Measurements from ENCODE around the gene VPS51.
"Not testable (repeated sequence)": the region's sequence is repeated elsewhere in the genome, so short reads cannot be mapped to it uniquely, and the experiment has no call there.

VPS51 gene

DNA sequence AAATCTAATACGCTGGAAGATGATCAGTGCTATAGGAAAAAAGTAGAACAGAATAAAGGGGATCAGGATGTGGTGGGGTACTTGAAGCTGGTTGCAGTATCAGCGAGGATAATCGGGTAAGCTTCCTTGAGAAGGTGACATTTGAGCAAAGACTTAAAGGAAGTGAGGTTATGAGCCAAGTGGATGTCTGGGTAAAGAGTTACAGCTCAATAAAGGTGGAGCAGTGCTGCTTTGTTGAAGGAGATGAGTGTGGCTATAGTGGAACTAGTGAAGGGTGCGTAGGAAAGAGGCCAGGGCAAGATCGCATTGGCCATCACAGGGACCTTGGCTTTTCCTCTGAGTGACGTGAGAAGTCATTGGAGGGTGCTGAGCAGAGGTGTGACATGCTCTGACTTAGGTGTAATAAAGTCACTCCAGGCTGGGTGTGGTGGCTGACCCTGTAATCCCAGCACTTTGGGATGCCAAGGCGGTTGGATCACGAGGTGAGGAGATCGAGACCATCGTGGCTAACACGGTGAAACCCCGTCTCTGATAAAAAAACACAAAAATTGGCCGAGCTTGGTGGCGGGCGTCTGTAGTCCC, 40.6 kb downstream of the VPS51 start:
- no peak for DNase-seq

DNA sequence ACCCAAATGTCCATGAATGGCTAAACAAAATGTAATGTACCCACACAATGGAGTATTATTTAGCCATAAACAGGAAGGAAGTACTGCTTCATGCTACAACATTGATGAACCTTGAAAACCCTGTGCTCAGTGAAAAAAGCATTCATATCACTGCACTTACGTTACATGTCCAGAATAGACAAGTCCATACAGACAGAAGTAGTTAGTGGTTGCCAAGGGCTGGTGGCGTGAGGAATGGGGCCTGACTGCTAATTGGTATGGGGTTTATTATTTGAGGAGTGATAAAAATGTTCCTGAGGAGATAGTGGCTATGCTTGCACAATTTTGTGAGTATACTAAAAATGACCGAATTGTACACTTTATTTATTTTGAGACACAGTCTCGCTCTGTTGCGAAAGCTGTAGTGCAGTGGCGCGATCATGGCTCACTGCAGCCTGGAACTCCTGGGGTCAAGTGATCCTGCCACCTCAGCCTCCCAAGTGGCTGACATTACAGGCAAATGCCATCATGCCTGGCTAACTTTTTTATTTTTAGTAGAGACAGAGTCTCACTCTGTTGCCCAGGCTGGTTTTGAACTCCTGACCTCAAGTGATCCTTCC, 46.0 kb downstream of the VPS51 start:
- DNase-seq, result no peak

DNA sequence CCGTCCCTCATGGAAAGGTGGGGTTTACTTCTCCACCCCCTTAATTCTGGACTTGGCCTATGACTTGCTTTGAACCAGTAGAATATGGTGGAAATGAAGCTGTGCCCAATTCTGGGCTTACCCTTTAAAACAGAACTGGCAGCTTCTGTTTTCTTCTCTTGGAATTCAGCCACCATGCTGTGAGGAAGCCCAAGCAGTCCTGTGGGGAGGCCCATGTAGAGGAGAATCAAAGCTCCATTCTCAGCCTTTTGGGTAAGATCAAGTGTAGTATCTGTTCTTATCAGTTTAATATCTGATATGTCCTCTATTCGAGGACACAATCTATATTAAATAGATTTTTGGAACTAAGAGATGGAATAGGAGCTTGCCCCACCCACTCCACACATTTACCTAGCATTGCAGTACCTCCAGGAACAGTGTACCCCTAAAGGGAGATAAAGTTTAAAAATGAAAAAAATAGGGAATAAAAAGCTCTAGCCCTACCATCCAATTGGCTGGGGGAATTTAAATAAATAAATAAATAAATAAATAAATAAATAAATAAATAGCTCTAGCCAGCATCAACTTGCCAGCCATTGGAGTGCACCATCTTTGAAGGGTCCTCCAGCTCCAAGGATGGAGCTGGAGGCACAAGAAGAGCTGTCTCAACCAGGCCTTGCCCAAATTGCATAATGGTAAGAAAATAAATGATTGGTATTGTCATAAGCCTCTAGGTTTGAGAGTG, 51.5 kb downstream of the VPS51 start:
- no peak for DNase-seq

DNA sequence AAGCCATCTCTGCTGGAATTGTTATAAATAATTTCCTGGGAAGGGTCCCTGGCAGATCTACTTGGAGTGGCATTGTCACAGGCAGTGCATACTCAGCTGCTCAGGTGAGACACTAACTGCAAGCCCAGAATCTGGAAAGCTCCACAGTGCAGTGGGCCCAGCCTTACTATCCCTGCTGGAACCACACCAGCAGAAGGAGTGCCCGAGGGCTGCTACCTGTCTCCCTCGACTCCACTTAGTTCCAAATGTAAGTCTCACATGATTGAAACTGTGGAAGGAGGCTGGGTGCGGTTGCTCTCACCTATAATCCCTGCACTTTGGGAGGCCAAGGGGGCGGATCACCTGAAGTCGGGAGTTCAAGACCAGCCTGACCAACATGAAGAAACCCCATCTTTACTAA, 52.6 kb downstream of the VPS51 start:
- DNase-seq, result no peak

DNA sequence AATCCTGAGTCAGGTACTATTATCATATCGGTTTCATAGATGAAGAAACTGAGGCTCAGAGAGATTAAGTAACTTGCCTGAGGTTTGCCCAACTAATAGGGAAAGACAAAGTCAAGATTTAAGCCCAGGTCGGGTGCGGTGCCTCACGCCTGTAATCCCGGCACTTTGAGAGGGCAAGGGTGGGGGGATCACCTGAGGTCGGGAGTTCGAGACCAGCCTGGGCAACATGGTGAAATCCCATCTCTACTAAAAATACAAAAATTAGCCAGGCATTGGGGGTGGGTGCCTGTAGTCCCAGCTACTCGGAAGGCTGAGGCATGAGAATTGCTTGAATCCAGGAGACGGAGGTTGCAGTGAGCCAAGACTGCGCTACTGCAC, 54.1 kb downstream of the VPS51 start:
- not testable (repeated sequence) for DNase-seq

DNA sequence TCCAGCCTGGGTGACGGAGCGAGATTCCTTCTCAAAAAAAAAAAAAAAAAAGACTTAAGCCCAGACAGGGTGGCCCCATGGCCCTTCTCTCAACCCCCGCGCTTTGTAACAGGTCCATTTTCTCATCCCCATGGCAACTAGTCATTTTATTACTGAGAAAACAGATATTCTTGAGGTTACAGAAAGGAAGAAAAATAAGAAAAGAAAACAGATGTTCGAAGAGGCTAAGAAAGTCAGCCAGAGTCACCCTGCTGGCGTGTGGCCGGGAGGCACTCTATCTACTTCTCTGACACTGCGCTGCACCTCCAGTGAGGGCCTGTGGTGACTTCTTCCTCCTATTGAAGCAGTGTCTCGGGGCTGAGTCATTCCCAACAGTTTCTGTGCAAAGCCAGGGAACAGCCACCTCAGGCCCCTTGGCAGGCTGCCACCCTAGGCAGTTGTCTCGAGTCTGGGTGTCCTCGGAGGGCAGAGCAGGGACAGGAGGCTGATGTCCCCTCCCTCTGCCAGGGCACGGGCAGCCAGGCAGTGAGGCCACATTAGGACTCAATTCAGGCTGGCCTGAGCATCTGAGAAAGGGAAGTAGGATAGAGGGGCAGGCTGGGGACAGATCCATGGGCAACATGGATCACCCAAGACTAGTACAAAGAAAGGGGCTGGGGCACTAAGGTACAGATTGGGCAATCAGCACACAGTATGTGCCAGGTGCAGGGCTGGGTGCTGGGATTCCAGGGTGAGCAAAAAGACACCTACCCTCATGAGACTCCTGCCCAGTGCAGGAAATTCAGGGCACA, 54.7 kb downstream of the VPS51 start:
- DNase-seq, result peak; percentile 76

DNA sequence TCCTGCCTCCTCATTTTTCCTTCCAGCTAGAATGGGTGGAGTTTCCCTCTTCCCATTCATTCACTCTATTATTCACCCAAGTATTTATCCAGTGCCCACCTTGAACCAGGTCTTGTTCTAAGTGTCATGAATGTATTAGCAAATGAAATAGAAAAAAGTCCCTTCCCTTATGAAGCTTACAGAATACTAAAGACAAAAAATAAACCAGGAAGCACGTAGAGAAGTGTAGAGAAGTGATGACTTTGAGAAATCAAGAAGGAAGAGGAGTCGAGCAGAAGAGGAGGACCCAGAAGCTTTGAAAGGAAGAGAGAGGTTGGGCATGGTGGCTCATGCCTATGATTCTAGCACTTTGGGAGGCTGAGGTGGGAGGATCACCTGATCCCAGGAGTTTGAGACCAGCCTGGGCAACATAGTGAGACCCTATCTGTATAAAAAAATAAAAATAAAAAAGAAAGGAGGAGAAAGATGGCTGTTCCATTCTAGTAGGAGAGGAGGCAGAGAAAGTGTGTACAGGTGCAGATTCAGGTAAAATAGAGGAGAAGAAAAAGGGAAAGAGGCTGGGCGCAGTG, 55.4 kb downstream of the VPS51 start:
- no peak for DNase-seq

DNA sequence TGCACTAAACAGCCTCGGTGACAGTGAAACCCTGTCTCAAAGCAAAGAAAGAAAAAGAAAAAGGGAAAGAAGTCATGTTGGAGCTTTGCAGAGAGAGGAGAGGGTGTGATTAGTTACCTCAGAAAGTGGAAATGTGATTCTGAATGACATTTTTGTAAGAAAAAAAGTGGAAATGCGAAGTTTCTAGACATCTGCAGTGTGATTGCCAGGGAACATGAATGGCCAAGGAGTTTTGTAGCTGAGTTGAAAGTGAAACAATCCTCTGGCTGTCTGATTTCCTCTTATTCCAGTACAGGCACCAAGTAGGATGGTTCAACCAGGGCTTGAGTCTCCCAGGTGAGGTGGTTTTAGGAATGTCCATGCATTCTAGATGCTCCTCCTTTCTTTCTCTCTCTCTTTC, 56.1 kb downstream of the VPS51 start:
- no peak for DNase-seq

DNA sequence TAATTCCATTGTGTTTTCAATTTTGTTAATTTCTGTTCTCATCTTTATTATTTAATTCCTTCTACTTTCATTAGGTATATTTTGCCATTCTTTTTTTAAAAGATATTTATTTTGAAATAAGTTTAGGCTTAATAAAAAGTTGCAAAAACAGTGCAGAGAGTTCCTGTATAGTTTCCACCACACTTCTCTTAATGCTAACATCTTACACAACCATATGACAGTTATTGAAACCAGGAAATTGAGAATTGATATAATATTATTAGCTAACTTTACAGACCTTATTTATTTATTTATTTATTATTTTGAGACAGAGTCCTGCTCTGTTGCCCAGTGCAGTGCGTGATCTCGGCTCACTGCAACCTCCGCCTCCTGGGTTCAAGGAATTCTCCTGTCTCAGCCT, 60.2 kb downstream of the VPS51 start:
- DNase-seq, result no peak

DNA sequence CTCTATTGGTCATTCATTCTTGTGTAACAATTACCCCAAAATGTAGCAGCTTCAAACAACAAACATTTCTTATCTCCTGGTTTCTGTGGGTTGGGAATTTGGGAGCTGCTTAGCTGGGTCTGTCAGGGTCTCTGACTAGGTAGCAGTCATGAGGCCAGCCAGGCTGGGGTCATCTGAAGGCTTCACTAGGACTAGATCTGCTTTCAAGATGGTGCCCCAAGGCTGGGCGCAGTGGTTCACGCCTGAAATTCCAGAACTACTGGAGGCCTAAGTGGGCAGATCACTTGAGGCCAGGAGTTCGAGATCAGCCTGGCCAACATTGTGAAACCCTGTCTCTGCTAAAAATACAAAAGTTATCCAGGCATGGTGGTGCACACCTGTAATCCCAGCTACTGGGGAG, 60.9 kb downstream of the VPS51 start:
- DNase-seq, result no peak

DNA sequence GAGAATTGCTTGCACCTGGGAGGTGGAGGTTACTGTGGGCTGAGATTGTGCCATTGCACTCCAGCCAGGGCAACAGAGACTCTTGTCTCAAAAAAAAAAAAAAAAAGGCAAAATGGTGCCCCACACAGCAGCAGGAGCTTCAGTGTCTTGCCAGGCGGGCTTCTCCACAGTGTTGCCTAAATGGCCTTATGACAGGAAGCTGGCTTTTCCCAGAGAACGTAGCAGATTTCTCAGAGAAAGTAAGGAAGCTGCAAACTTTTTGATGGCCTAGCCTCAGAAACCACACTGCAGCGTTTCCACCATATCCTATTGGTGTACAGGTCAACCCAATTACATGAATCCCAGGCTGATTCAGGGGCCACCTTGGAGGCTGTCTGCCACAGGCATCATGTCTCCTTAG, 61.3 kb downstream of the VPS51 start:
- no peak for DNase-seq

DNA sequence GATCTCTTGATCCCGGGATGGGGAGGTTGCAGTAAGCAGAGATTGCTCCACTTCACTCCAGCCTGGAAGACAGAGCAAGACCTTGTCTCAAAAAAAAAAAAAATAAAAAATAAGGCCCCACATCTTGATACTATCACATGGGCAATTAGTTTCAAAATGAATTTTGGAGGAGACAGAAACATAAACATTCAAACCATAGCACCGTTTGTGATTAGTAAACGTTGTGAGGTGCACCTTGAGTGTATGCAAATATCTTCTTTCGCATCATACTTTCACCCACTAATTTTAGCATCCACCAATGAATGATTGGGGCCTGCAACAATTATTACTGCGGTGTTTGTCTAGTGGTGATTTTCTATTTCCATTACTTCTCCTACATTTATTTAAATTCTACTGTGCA, 63.0 kb downstream of the VPS51 start:
- DNase-seq, result no peak

DNA sequence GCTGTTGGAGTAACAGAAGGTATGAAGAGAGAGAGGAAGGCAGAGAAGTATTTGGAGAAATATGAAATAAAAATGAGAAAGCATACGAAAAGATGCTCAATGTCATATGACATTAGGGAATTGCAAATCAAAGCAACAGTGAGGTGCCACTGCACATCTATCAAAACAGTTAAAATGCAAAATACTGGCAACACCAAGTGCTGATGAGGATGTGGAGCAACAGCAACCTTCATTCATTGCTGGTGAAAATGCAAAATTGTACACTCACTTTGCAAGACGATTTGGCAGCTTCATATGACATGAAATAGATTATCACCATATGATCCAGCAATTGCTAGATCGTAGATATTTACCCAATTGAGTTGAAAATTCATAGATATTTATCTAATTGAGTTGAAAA, 64.6 kb downstream of the VPS51 start:
- no peak for DNase-seq

Data from GF-D8 (cell line).